GM10248 (cell line): ENCODE measurements around the gene SPOCK2.
"Not testable (repeated sequence)": the region's sequence is repeated elsewhere in the genome, so short reads cannot be mapped to it uniquely, and the experiment has no call there.

Source experiments
- CTCF ChIA-PET: fragments of 300-600 bp; sonication (Branson Sonifier 250); formaldehyde crosslinking; extraction: SDS; loops from one replicate; lab custom pipeline; 2021; ENCODE audit warnings: antibody characterized with exemption; lab: Yijun Ruan, JAX
- POLR2A ChIA-PET: fragments of 350-650 bp; sonication (Branson Sonifier 250); formaldehyde crosslinking; extraction: SDS; loops from one replicate; lab custom pipeline; 2020; ENCODE audit warnings: antibody characterized with exemption; lab: Yijun Ruan, JAX
- DNase-seq: peaks from one replicate; pipeline ENCODE4 v3.0.0; 2012; ENCODE audit errors: extremely low spot score
- TF ChIP-seq, protein P1 (sequence below): IDR thresholded peaks from 2 replicates; pipeline ENCODE4 v1.5.1; 2012; ENCODE audit warnings: mild to moderate bottlenecking, low read depth; ENCODE audit errors: extremely low read depth, missing control alignments, control extremely low read depth

SPOCK2 gene

DNA sequence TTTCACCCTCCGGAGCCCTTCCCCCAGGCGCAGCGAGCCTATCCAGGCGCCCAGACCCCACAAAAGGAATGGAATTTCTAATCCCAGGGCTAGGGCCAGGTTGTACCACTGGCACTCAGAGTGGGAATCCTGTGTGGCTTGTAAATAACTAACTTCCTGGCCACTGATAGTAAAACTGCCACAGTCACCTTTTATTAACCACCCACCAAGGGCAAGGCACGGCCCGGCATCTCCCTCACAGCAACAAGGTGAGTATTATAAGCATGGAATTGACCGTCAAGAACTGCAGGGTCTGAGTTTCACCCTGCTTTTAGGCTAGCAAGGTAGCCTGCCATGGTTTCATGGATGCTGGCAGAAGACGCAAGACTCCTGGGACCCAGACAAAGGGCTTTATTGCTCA is 51.1 kb downstream of the SPOCK2 start:
- ChIA-PET POLR2A (no interaction called here), CTCF (interaction anchor here (3.8 kb wide), 1 partner anchor 12 kb away, joined by 34 read pairs; no protein-coding TSS in a partner anchor)
- no peak for DNase-seq
- TF ChIP-seq, protein P1, sequence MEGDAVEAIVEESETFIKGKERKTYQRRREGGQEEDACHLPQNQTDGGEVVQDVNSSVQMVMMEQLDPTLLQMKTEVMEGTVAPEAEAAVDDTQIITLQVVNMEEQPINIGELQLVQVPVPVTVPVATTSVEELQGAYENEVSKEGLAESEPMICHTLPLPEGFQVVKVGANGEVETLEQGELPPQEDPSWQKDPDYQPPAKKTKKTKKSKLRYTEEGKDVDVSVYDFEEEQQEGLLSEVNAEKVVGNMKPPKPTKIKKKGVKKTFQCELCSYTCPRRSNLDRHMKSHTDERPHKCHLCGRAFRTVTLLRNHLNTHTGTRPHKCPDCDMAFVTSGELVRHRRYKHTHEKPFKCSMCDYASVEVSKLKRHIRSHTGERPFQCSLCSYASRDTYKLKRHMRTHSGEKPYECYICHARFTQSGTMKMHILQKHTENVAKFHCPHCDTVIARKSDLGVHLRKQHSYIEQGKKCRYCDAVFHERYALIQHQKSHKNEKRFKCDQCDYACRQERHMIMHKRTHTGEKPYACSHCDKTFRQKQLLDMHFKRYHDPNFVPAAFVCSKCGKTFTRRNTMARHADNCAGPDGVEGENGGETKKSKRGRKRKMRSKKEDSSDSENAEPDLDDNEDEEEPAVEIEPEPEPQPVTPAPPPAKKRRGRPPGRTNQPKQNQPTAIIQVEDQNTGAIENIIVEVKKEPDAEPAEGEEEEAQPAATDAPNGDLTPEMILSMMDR, result no peak

GRCh38 chr10:72035252-72035887 is 53.0 kb downstream of the SPOCK2 start:
- TF ChIP-seq, protein P1, result no peak
- DNase-seq, result no peak
- ChIA-PET CTCF (interaction anchor here (1.1 to 1.9 kb wide), 4 partner anchors 12 to 139 kb away, joined by 3 to 13 read pairs (median 4); no protein-coding TSS in a partner anchor), POLR2A (no interaction called here)

DNA sequence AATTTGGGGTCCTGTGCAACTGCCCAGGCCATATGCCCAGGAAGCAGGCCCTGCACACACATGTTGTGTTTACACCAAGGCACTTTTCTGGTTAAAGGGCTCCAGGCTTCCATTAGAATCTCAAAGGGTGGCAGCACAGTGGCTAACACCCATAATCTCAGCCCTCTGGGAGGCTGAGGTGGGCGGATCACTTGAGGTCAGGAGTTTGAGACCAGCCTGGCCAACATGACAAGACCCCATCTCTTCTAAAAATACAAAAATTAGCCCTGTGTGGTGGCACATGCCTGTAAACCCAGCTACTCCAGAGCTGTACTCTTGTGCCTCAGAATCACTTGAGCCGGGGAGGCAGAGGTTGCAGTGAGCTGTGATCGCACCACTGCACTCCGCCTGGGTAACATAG is 53.6 kb downstream of the SPOCK2 start:
- ChIA-PET POLR2A (no interaction called here), CTCF (interaction anchor here (1.1 to 1.9 kb wide), 4 partner anchors 13 to 138 kb away, joined by 3 to 13 read pairs (median 4); no protein-coding TSS in a partner anchor)
- DNase-seq, result no peak

GRCh38 chr10:72034040-72034499 is 54.3 kb downstream of the SPOCK2 start:
- TF ChIP-seq, protein P1, result no peak
- POLR2A ChIA-PET, result no interaction called here
- CTCF ChIA-PET, result interaction anchor here (1.0 kb wide), 1 partner anchor 9 kb away, joined by 4 read pairs; no protein-coding TSS in a partner anchor
- no peak for DNase-seq

More for the DNA sequence above, 53.6 kb downstream of the SPOCK2 start:
- TF ChIP-seq, protein P1, result no peak

- CTCF ChIA-PET, result interaction anchor here (0.8 to 1.4 kb wide), 3 partner anchors 11 to 21 kb away, joined by 3 to 12 read pairs (median 3); no protein-coding TSS in a partner anchor
- DNase-seq, POLR2A ChIA-PET: not testable (repeated sequence)
Observed at GRCh38 chr10:72032409-72033162, 55.8 kb downstream of the SPOCK2 start.

- DNase-seq, result no peak
- TF ChIP-seq, protein P1, result no peak
- ChIA-PET POLR2A (no interaction called here), CTCF (interaction anchor here (0.8 to 1.4 kb wide), 3 partner anchors 12 to 22 kb away, joined by 3 to 12 read pairs (median 3); no protein-coding TSS in a partner anchor)
Observed at GRCh38 chr10:72031706-72032105, 56.6 kb downstream of the SPOCK2 start.
